Neural cell (in vitro differentiated cells): Measurements from ENCODE around the gene LYPD4. TPM values are rescaled to one million over a fixed set of nuclear protein-coding genes. Genes with fewer than 3 reads are reported as not detected.

Source experiments
- H2AFZ ChIP-seq: fragments of 200-600, 300-800 bp; sonication (generic), shearing (Covaris generic); 2 replicates; pipeline ENCODE4 v1.6.0; 2014; ENCODE audit warnings: low read depth, mild to moderate bottlenecking, antibody characterized with exemption, low read length, moderate library complexity
- H3F3A ChIP-seq: fragments of 200-600 bp; shearing (Covaris generic); 2 replicates; pipeline ENCODE4 v1.6.1; 2016; ENCODE audit warnings: mild to moderate bottlenecking, moderate library complexity, mixed read lengths, antibody characterized with exemption, low read length; ENCODE audit not compliant: insufficient read depth, poor library complexity, severe bottlenecking
- H3K27ac ChIP-seq: fragments of 200-600, 300-800 bp; sonication (generic), shearing (Covaris generic); 2 replicates; pipeline ENCODE4 v1.5.1; 2014; ENCODE audit warnings: mild to moderate bottlenecking, low read length, moderate library complexity
- H3K27me3 ChIP-seq: fragments of 300-800, 200-600 bp; sonication (generic), shearing (Covaris generic); 2 replicates; pipeline ENCODE4 v1.6.0; 2014; ENCODE audit warnings: mild to moderate bottlenecking, low read depth, low read length, moderate library complexity; ENCODE audit not compliant: insufficient read depth
- H3K36me3 ChIP-seq: fragments of 300-800, 200-600 bp; sonication (generic), shearing (Covaris generic); 2 replicates; pipeline ENCODE4 v1.5.1; 2014; ENCODE audit warnings: mild to moderate bottlenecking, antibody characterized with exemption, low read length, moderate library complexity; ENCODE audit not compliant: insufficient read depth
- H3K4me2 ChIP-seq: fragments of 300-800, 200-600 bp; sonication (generic), shearing (Covaris generic); 2 replicates; pipeline ENCODE4 v1.6.0; 2014; ENCODE audit warnings: mild to moderate bottlenecking, low read length
- H3K4me3 ChIP-seq: fragments of 300-800, 200-600 bp; sonication (generic), shearing (Covaris generic); 2 replicates; pipeline ENCODE4 v1.5.1; 2014; ENCODE audit warnings: mild to moderate bottlenecking, low read length, moderate library complexity
- H3K79me2 ChIP-seq: fragments of 200-600 bp; shearing (Covaris generic); replicated peaks from 2 replicates; pipeline ENCODE4 v1.6.0; 2014; ENCODE audit warnings: mild to moderate bottlenecking, low read length, moderate library complexity; ENCODE audit not compliant: insufficient read depth
- H3K9ac ChIP-seq: fragments of 300-800, 200-600 bp; sonication (generic), shearing (Covaris generic); 2 replicates; pipeline ENCODE4 v1.6.1; 2016; ENCODE audit warnings: mild to moderate bottlenecking, low read length, mixed read lengths
- H3K9me2 ChIP-seq: fragments of 200-600 bp; shearing (Covaris generic); 2 replicates; pipeline ENCODE4 v1.6.1; 2016; ENCODE audit warnings: mild to moderate bottlenecking, low read length, mixed read lengths; ENCODE audit not compliant: insufficient read depth
- H3K9me3 ChIP-seq: fragments of 200-600, 300-800 bp; sonication (generic), shearing (Covaris generic); 2 replicates; pipeline ENCODE4 v1.6.1; 2016; ENCODE audit warnings: mild to moderate bottlenecking, mixed run types, low read length, moderate library complexity, mixed read lengths
- H4K20me1 ChIP-seq: fragments of 200-600 bp; shearing (Covaris generic); 2 replicates; pipeline ENCODE4 v1.6.1; 2016; ENCODE audit warnings: mild to moderate bottlenecking, mixed run types; ENCODE audit not compliant: insufficient read depth
- EP300 ChIP-seq: fragments of 450-650 bp; conservative IDR thresholded peaks from 2 replicates; pipeline ENCODE4 v1.6.1; 2014; ENCODE audit warnings: antibody characterized with exemption, mild to moderate bottlenecking, moderate library complexity; ENCODE audit not compliant: poor library complexity, severe bottlenecking
- EZH2 ChIP-seq: fragments of 200-600, 300-800 bp; shearing (Covaris generic), sonication (generic); IDR thresholded peaks from 2 replicates; pipeline ENCODE4 v1.6.1; 2014; ENCODE audit warnings: antibody characterized with exemption, low read length, borderline replicate concordance, mild to moderate bottlenecking; ENCODE audit not compliant: insufficient read depth, poor library complexity, severe bottlenecking
- MXI1 ChIP-seq: fragments of 450-650 bp; conservative IDR thresholded peaks from 2 replicates; pipeline ENCODE4 v1.6.1; 2014; ENCODE audit warnings: antibody characterized with exemption, mild to moderate bottlenecking; ENCODE audit not compliant: poor library complexity, severe bottlenecking
- POLR2AphosphoS5 ChIP-seq: IDR thresholded peaks from 2 replicates; pipeline ENCODE4 v1.6.1; 2012
- RAD21 ChIP-seq: fragments of 450-650 bp; conservative IDR thresholded peaks from 2 replicates; pipeline ENCODE4 v1.6.1; 2014; ENCODE audit warnings: antibody characterized with exemption, mild to moderate bottlenecking, moderate library complexity
- SMC3 ChIP-seq: fragments of 450-650 bp; conservative IDR thresholded peaks from 2 replicates; pipeline ENCODE4 v1.6.1; 2014; ENCODE audit warnings: antibody characterized with exemption, mild to moderate bottlenecking, moderate library complexity; ENCODE audit not compliant: poor library complexity
- TAF1 ChIP-seq: IDR thresholded peaks from 2 replicates; pipeline ENCODE4 v1.6.1; 2012; ENCODE audit warnings: low read depth
- polyA plus RNA-seq: library from polyadenylated mRNA; depleted of rRNA; stranded (reverse); fragments of >200 nt; gene quantifications from 2 replicates; pipeline ENCODE4 v1.2.3, GENCODE V29; 2014
- TF ChIP-seq, protein P1 (sequence below): IDR thresholded peaks from 2 replicates; pipeline ENCODE4 v1.6.1; 2012; ENCODE audit warnings: borderline replicate concordance
- TF ChIP-seq, protein P2 (sequence below): fragments of 450-650 bp; IDR thresholded peaks from 2 replicates; pipeline ENCODE4 v1.5.1; 2014; ENCODE audit warnings: antibody characterized with exemption, mild to moderate bottlenecking, moderate library complexity; ENCODE audit not compliant: poor library complexity, severe bottlenecking

LYPD4 gene
- polyA plus RNA-seq, 1 donor from 2014 or later, result not detected

DNA sequence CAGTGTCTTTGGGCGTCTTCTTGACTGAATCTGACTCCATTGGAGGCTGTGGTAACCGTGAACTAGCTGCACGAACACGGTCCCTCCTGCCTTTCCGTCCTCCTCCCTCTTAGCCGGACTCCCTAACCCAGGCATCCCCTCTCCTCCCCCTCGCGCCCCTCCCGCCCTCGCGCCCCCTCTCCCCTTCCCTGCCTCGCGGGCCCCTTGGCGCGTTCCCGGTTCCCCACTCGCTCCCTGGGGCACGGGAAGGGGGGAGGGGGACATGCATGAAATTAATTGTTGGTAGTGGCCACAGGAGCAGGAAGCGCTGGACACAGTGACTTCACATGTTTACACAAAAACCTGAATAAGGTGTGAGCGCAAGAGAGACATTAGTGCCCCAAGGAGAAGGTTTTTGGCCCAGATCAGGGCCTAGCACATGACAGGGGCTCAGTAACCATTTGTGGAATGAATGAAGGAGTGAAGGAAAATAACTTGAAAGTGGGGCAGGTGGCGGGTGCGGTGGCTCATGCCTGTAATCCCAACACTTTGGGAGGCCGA lies 638 bp upstream of the LYPD4 start:
- Histone ChIP-seq H3K79me2 (no peaks in the 10 kb centered on the region), H3K9me2 (no peaks in the 10 kb centered on the region), H4K20me1 (no peaks in the 10 kb centered on the region), H3K27me3 (no peaks in the 10 kb centered on the region), H3K4me3 (no peak overlapping the region), H3K36me3 (no peaks in the 10 kb centered on the region), H3K9me3 (no peaks in the 10 kb centered on the region), H3K9ac (no peak overlapping the region), H3K27ac (no peak overlapping the region), H3F3A (no peaks in the 10 kb centered on the region), H2AFZ (no peak overlapping the region), H3K4me2 (no peak overlapping the region)
- TF ChIP-seq MXI1, result no peak
- TF ChIP-seq RAD21, result no peak
- TF ChIP-seq, protein P1, sequence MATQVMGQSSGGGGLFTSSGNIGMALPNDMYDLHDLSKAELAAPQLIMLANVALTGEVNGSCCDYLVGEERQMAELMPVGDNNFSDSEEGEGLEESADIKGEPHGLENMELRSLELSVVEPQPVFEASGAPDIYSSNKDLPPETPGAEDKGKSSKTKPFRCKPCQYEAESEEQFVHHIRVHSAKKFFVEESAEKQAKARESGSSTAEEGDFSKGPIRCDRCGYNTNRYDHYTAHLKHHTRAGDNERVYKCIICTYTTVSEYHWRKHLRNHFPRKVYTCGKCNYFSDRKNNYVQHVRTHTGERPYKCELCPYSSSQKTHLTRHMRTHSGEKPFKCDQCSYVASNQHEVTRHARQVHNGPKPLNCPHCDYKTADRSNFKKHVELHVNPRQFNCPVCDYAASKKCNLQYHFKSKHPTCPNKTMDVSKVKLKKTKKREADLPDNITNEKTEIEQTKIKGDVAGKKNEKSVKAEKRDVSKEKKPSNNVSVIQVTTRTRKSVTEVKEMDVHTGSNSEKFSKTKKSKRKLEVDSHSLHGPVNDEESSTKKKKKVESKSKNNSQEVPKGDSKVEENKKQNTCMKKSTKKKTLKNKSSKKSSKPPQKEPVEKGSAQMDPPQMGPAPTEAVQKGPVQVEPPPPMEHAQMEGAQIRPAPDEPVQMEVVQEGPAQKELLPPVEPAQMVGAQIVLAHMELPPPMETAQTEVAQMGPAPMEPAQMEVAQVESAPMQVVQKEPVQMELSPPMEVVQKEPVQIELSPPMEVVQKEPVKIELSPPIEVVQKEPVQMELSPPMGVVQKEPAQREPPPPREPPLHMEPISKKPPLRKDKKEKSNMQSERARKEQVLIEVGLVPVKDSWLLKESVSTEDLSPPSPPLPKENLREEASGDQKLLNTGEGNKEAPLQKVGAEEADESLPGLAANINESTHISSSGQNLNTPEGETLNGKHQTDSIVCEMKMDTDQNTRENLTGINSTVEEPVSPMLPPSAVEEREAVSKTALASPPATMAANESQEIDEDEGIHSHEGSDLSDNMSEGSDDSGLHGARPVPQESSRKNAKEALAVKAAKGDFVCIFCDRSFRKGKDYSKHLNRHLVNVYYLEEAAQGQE, result no peak

DNA sequence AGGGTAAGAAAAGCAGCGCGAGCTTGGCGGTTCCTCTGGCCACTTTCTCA lies 343 bp upstream of the LYPD4 start, which contains the start of gene DMRTC2:
Gene DMRTC2, plus strand, starts transcription at position 42 of the 50 bp plus-strand sequence. CDS start 2,387 bp downstream, outside the sequence.
- TF ChIP-seq POLR2AphosphoS5 (no peak), TAF1 (no peak), RAD21 (no peak), MXI1 (no peak), EZH2 (no peak), SMC3 (no peak), EP300 (no peak)
- TF ChIP-seq, protein P2, sequence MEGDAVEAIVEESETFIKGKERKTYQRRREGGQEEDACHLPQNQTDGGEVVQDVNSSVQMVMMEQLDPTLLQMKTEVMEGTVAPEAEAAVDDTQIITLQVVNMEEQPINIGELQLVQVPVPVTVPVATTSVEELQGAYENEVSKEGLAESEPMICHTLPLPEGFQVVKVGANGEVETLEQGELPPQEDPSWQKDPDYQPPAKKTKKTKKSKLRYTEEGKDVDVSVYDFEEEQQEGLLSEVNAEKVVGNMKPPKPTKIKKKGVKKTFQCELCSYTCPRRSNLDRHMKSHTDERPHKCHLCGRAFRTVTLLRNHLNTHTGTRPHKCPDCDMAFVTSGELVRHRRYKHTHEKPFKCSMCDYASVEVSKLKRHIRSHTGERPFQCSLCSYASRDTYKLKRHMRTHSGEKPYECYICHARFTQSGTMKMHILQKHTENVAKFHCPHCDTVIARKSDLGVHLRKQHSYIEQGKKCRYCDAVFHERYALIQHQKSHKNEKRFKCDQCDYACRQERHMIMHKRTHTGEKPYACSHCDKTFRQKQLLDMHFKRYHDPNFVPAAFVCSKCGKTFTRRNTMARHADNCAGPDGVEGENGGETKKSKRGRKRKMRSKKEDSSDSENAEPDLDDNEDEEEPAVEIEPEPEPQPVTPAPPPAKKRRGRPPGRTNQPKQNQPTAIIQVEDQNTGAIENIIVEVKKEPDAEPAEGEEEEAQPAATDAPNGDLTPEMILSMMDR, result no peak
- TF ChIP-seq, protein P1, result no peak
- Histone ChIP-seq H2AFZ (no peak within 1 kb of the TSS), H3K79me2 (no peaks in the 10 kb centered on the region), H3K27me3 (no peaks in the 10 kb centered on the region), H4K20me1 (no peaks in the 10 kb centered on the region), H3K36me3 (no peaks in the 10 kb centered on the region), H3K9me3 (no peaks in the 10 kb centered on the region), H3K9me2 (no peaks in the 10 kb centered on the region), H3K27ac (no peak within 1 kb of the TSS), H3K4me2 (no peak within 1 kb of the TSS), H3F3A (no peaks in the 10 kb centered on the region), H3K4me3 (no peak within 1 kb of the TSS), H3K9ac (no peak within 1 kb of the TSS)
